HCT116 (cell line): ENCODE measurements around the gene ZNF492.

ENCODE experiments used
- ATF3 ChIP-seq: IDR thresholded peaks from 2 replicates; pipeline ENCODE4 v1.6.1; 2012
- CEBPB ChIP-seq: IDR thresholded peaks from 2 replicates; pipeline ENCODE4 v1.6.1; 2012; ENCODE audit warnings: low read depth
- EGR1 ChIP-seq: IDR thresholded peaks from 2 replicates; pipeline ENCODE4 v1.6.1; 2012; ENCODE audit warnings: low read depth
- JUND ChIP-seq: IDR thresholded peaks from 2 replicates; pipeline ENCODE4 v1.6.1; 2012
- MAX ChIP-seq: IDR thresholded peaks from 2 replicates; pipeline ENCODE4 v1.6.1; 2012
- POLR2A ChIP-seq: IDR thresholded peaks from 2 replicates; pipeline ENCODE4 v1.7.0; 2011; ENCODE audit warnings: borderline replicate concordance; ENCODE audit not compliant: insufficient read depth, insufficient read length; ENCODE audit errors: extremely low read depth
- TF ChIP-seq, protein P1 (sequence below), 3 experiments: fragments of 200-600 bp in 1 of 3; sonication (generic) in 1 of 3; IDR thresholded peaks in 2 of 3; conservative IDR thresholded peaks in 1 of 3; 2 replicates each; pipeline ENCODE4 v1.5.1; 2012 to 2017; ENCODE audit warnings: low read depth in 2 of 3, low read length in 2 of 3, antibody characterized with exemption in 1 of 3, borderline replicate concordance in 1 of 3, control low read depth in 1 of 3, mild to moderate bottlenecking in 1 of 3, mixed read lengths in 1 of 3, mixed run types in 1 of 3, moderate library complexity in 1 of 3; ENCODE audit not compliant: insufficient read depth in 1 of 3
- TF ChIP-seq, protein P2 (sequence below): IDR thresholded peaks from 2 replicates; pipeline ENCODE4 v1.6.1; 2012; ENCODE audit warnings: low read depth

GRCh38 chr19:22623841-22624221 lies 10.3 kb upstream of the ZNF492 start:
- TF ChIP-seq, protein P1, sequence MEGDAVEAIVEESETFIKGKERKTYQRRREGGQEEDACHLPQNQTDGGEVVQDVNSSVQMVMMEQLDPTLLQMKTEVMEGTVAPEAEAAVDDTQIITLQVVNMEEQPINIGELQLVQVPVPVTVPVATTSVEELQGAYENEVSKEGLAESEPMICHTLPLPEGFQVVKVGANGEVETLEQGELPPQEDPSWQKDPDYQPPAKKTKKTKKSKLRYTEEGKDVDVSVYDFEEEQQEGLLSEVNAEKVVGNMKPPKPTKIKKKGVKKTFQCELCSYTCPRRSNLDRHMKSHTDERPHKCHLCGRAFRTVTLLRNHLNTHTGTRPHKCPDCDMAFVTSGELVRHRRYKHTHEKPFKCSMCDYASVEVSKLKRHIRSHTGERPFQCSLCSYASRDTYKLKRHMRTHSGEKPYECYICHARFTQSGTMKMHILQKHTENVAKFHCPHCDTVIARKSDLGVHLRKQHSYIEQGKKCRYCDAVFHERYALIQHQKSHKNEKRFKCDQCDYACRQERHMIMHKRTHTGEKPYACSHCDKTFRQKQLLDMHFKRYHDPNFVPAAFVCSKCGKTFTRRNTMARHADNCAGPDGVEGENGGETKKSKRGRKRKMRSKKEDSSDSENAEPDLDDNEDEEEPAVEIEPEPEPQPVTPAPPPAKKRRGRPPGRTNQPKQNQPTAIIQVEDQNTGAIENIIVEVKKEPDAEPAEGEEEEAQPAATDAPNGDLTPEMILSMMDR (IDR thresholded peaks at IDR 0.05 in 2 of 3, conservative IDR thresholded peaks at IDR 0.05 in 1 of 3; ENCODE audit: borderline replicate concordance in 1 of 3, insufficient read depth in 1 of 3, low read depth in 2 of 3, low read length in 2 of 3): no peak
- TF ChIP-seq CEBPB (no peak), POLR2A (no peak), JUND (no peak), ATF3 (no peak), EGR1 (no peak), MAX (no peak)
- TF ChIP-seq, protein P2, sequence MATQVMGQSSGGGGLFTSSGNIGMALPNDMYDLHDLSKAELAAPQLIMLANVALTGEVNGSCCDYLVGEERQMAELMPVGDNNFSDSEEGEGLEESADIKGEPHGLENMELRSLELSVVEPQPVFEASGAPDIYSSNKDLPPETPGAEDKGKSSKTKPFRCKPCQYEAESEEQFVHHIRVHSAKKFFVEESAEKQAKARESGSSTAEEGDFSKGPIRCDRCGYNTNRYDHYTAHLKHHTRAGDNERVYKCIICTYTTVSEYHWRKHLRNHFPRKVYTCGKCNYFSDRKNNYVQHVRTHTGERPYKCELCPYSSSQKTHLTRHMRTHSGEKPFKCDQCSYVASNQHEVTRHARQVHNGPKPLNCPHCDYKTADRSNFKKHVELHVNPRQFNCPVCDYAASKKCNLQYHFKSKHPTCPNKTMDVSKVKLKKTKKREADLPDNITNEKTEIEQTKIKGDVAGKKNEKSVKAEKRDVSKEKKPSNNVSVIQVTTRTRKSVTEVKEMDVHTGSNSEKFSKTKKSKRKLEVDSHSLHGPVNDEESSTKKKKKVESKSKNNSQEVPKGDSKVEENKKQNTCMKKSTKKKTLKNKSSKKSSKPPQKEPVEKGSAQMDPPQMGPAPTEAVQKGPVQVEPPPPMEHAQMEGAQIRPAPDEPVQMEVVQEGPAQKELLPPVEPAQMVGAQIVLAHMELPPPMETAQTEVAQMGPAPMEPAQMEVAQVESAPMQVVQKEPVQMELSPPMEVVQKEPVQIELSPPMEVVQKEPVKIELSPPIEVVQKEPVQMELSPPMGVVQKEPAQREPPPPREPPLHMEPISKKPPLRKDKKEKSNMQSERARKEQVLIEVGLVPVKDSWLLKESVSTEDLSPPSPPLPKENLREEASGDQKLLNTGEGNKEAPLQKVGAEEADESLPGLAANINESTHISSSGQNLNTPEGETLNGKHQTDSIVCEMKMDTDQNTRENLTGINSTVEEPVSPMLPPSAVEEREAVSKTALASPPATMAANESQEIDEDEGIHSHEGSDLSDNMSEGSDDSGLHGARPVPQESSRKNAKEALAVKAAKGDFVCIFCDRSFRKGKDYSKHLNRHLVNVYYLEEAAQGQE: no peak
